Ureter (tissue), 1 donor: ENCODE data around the gene DYRK1B. TPM values are rescaled to one million over a fixed set of nuclear protein-coding genes. Genes with fewer than 3 reads are reported as not detected.
"Not testable (repeated sequence)": the region's sequence is repeated elsewhere in the genome, so short reads cannot be mapped to it uniquely, and the experiment has no call there.

Experiments
- DNase-seq: peaks from one replicate; pipeline ENCODE4 v3.0.0-alpha.2; 2020; ENCODE audit warnings: low spot score
- total RNA-seq: library from RNA; stranded (reverse); gene quantifications from one replicate; pipeline ENCODE4 v1.2.4, GENCODE V29; 2023
- donor health status: DM: yes; HTN: yes; CAD: no.

Gene DYRK1B
- total RNA-seq, 1 donor from 2014 or later: 19.7 TPM

DNA sequence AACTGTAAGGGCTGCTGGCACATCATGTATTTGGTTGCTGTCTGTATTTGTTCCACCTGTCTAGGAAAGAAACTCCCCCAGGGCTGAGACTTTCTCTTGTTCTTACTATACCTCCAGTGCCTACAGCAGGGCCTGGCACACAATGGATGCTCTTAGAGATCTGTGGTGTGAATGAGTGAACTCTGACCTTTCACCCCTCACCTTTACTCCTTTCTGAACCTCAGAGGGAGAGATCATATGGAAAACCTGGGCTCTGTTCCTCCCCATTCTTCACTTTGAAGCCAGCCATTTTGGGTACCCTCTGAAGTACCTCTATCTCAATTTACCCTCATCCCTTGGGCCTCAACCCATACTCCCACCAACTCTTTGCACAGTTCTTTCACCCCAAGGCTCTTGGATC lies 3.1 kb downstream of the DYRK1B start:
- DNase-seq: no peak

- no peak for DNase-seq
Measured at GRCh38 chr19:39830406-39830805, 3.6 kb downstream of the DYRK1B start.

DNA sequence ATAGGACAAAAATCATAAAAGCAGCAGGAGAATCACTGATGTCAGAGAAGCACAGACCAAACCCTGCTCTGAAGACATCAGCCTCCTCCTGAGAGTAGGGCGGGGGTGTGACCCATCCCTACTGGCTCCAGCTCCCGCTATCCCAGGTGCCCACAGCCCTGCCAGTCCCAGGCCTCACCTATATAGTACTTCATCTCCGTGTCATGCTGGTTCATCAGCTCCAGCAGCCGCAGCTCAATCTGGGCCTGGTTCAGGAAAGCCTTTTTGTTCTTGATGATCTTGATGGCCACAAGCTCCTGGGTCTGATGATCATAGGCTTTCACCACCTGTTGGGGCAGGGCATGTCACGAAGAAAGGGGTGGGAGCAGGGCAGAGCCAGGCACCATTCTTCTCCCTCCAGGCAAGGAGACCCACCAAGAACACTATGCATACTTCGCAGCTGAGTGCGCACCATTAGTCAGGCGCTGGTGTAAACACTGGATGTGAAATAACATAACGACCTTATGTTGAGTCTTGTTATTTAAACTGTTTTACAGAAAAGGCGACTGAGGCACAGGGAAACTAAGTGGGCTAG lies 4.2 kb downstream of the DYRK1B start:
- DNase-seq: no peak

- DNase-seq: no peak
Measured at GRCh38 chr19:39828654-39829032, 5.3 kb downstream of the DYRK1B start.

- DNase-seq: no peak
Measured at GRCh38 chr19:39828015-39828653, 5.8 kb downstream of the DYRK1B start.

DNA sequence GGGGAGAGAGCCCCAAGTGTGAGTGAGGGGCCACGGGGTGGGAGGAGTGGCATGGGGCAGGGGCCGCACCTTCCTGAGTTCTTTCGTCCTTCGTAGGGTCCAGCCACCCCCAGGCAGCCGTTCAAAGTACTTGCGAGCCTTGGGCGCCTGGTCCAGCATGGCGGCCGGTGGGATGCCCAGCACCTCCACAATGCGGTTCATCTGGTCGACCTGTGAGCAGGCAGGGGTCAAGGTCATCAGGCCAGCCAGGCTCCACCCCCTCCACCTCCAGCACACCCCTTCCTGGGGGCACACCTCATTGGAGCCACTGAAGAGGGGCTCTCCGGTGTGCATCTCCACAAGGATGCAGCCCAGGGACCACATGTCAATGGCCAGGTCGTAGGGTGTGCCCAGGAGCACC lies 6.7 kb downstream of the DYRK1B start:
- no peak for DNase-seq

GRCh38 chr19:39826311-39826945 lies 7.5 kb downstream of the DYRK1B start:
- DNase-seq: no peak

DNA sequence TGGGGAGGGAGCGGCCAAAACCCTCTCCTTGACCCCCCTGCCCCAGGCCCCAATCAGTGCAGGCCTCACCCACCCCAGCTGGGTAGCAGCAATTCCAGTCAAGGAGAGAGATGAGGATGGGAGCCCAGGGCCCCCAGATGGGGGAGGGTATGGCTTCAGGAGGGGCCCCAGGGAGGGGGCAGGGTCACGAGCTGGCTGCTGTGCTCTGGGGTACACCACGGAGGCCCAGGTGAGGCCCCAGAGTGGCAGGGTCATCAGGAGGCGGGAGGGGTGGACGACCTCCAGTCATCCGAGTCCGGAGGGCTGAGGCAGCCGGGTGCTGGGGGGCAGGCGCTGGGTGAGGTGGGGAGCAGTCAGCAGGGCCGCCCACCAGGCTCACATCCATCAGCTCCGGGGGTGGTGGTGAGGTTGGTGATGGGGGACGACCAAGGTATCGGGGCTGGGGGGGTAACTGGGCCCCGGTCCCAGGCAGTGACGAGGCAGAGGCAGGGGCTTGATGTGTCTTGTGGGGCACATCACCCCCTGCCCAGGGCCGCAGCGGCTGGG lies 8.4 kb downstream of the DYRK1B start:
- no peak for DNase-seq

DNA sequence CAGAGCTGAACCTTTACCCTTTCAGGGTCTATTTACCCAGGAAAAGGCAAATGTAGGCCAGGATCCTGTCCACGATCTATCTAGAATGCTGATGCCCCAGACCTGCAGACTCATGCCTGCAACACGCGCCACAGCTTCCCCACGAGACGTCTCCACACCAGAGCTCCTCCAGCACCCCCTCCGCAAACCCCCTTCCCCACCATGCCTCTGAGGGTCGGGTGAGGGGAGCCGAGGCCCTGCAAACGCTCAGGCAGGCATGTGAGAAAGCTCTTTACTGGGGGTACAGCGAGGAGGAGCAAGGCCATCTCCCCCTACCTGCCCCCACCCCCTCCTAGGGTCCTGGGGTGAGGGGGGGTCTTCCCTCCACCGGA lies 8.9 kb downstream of the DYRK1B start:
- no peak for DNase-seq

DNA sequence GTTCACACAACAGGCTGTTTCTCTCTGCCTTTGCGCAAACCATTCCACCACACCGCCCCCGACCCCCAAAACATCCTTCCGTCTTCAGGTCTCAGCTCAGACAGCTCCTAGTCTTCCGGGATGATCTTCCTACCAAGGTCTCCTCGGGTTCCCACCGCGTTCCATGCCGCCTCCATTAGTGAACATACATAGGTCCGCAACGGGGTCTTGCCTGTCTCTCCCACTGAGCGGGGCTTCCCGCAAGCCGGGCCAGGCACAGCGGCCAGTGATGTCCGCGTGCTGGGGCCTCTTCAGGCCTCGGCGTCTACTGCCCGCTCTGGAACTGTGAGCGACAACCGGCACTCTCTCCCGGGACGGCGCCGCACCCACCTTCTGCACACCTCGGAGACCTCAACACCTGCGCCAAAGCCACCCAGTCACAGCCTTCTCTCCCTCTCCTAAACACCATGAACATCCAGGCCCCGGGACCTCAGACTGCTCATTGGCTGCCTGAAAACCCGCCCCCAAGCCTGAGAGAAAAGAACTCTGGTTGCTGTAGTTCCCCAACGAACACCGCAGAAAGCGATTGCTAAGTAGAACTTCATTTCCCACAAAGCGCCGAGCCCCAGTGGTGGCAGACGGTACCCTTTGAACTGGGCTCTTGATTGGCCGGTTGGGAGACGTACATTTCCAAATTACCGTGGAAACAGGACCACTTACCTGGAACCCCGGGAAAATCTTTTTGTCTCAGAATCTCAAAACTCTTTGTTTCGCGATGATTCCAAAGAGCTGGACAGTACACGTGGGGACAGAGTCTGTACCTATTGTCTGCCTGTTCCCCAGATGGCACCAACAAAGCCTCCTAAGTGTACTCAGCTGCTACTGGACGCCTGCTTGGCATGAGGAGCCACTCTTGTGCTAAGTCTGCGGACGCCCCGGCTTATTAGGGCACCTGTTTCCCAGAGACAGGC lies 9.5 kb downstream of the DYRK1B start:
- peak; percentile 93 for DNase-seq

- no peak for DNase-seq
Measured at GRCh38 chr19:39823686-39824085, 10.3 kb downstream of the DYRK1B start.

GRCh38 chr19:39820696-39821095 lies 13.3 kb downstream of the DYRK1B start:
- no peak for DNase-seq

- DNase-seq: no peak
Measured at GRCh38 chr19:39819786-39820185, 14.2 kb downstream of the DYRK1B start.

DNA sequence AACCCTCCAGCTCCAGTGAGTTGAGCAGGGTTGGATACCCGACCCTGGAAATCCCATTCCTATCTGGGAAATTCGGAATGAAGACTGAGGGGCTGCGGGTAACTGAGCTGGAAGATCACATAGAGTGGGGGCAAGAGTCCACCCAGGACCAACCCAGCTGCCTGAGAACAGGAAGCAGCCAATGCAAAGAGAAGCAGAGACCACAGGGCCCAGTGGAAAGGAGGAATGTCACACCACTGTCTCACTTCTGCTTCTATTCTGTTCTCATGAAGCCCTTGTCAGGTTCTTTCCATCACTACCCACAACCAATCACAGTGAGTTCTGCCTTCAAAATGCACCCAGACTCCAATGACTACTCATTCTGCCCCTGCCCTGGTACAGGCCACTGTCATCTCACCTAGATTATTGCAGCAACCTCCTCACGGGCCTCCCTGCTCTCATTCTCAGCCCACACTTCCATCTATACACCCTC lies 15.3 kb downstream of the DYRK1B start:
- DNase-seq: no peak

- DNase-seq: no peak
Measured at GRCh38 chr19:39817888-39818561, 15.9 kb downstream of the DYRK1B start.

GRCh38 chr19:39816287-39817048 lies 17.5 kb downstream of the DYRK1B start:
- no peak for DNase-seq

DNA sequence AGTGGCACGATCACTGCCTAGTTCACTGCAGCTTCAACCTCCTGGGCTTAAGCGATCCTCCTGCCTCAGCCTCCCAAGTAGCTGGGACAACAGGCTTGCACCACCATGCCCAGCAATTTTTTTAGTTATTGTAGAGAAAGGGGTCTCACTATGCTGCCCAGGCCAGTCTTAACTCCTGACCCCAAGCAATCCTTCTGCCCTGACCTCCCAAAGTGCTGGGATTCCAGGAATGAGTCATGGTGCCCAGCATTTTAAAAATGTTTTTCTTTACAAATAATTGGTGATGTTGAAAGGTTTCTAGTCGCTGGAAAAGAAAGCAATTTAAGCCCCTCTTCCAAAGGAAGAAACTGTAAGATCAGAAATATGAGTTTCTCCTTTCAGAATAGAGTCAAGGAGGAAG lies 19.4 kb downstream of the DYRK1B start:
- DNase-seq: no peak

GRCh38 chr19:39814111-39814510 lies 19.9 kb downstream of the DYRK1B start:
- not testable (repeated sequence) for DNase-seq

DNA sequence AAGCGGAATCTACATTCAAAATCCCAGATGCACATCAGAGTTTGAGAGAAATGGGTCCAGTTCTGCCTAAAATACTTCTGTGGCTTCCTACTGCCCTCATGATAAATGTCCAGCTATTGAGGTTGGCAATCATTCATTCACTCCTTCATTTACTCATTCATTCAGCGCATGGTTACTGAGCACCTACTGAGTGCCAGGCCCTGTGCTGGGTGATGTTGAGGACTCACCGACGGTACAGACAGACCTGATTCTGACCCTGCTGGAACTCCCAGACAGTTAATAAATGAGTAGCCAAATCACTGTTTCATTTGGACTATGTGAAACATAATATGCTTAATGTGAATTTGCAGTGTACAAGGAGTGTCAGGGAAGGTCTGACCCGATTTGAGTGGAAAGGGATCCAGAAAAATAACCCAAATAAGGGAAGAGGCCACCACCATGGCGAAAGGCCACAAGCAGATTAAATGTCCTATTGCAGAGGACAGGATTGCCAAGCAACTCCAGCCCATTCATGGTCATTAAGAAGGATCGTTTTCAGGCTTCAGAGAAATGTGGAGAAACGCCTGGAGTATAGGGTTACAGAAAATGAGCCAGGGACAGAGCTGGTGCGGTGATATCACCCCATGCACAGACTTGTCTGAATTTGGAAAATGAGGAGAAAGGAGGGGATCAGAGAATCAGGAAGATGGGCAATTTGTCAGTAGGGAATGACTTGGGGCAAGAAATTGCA lies 20.5 kb downstream of the DYRK1B start:
- no peak for DNase-seq

- DNase-seq: no peak
Measured at GRCh38 chr19:39811064-39811463, 22.9 kb downstream of the DYRK1B start.
